ENCODE results near the gene RNASEL.

RNASEL gene

GRCh38 chr1:182588500-182589396 lies at the start of gene RNASEL (continued):
- TF ChIP-seq TSHZ1 (tag by site-specific recombination; IDR thresholded peaks at IDR 0.05; ENCODE audit: borderline replicate concordance) (0 out of 2 replicates have a peak, but pooled peaks have one; percentile 5), ZBTB17 (tag by site-specific recombination; IDR thresholded peaks at IDR 0.05) (peak; percentile 100)

DNA sequence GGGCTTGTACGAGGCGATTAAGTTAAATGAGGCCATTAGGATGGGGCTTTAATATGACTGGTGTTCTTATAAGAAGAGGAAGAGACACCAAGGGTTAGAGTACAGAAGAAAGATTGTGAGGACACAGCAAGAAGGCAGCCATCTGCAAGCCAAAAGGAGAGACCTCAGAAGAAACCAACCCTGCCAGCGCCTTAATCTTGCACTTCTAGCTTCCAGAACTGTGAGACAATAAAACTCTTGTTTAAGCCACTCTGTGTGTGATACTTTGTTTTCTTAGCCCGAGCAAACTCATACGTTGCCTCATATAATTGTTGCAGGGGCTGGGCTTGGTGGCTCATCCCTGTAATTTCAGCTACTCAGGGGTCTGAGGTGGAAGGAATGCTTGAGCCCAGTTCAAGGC lies 48.7 kb upstream of the RNASEL start:
- Histone ChIP-seq H3K4me3 (ENCODE audit: low read depth, low read length) (no peak overlapping the region), H3K4me1 (ENCODE audit: control insufficient read depth, insufficient read depth, low read length) (no peaks in the 10 kb centered on the region; the same call in 1 of the 2 replicates), H3K9me3 (ENCODE audit: control insufficient read depth, insufficient read depth, low read depth, low read length) (no peaks in the 10 kb centered on the region), H3K27ac (ENCODE audit: extremely low read depth, low read depth, low read length) (no peak overlapping the region), H3K36me3 (ENCODE audit: control insufficient read depth in 2 of 2, insufficient read depth in 1 of 2, low read length in 2 of 2) (no peaks in the 10 kb centered on the region)
- POLR2A ChIA-PET = no interaction called here
- TF ChIP-seq TRIM28 (IDR thresholded peaks at IDR 0.05; ENCODE audit: borderline replicate concordance, low read length) (0 out of 2 replicates have a peak, but pooled peaks have one; percentile 42), ZNF510 (tag by site-specific recombination; IDR thresholded peaks at IDR 0.05; ENCODE audit: insufficient replicate concordance) (no peak), OSR2 (tag by site-specific recombination; IDR thresholded peaks at IDR 0.05) (peak; percentile 27; the same call in 1 of the 2 replicates), ZNF548 (tag by site-specific recombination; IDR thresholded peaks at IDR 0.05) (peak; percentile 80)
- CTCF ChIA-PET = interaction anchor here (1.1 kb wide), 1 partner anchor 147 kb away, joined by 3 read pairs; no protein-coding TSS in a partner anchor

- TF ChIP-seq ZNF324 (tag by site-specific recombination; IDR thresholded peaks at IDR 0.05) (no peak), HOXC10 (CRISPR knock-in tag; IDR thresholded peaks at IDR 0.05) (no peak), ZBTB20 (tag by site-specific recombination; IDR thresholded peaks at IDR 0.05) (no peak), ZIC2 (tag by site-specific recombination; IDR thresholded peaks at IDR 0.05) (no peak), ZNF670 (tag by site-specific recombination; IDR thresholded peaks at IDR 0.05; ENCODE audit: low read depth) (no peak), ZNF549 (tag by site-specific recombination; IDR thresholded peaks at IDR 0.05) (no peak), ZNF514 (tag by site-specific recombination; IDR thresholded peaks at IDR 0.05) (no peak)
- Histone ChIP-seq H3K36me3 (ENCODE audit: control insufficient read depth in 2 of 2, insufficient read depth in 1 of 2, low read length in 2 of 2) (no peaks in the 10 kb centered on the region), H3K4me1 (ENCODE audit: control insufficient read depth, insufficient read depth, low read length) (no peaks in the 10 kb centered on the region; the same call in 1 of the 2 replicates), H3K9me3 (ENCODE audit: control insufficient read depth, insufficient read depth, low read depth, low read length) (no peaks in the 10 kb centered on the region), H3K4me3 (ENCODE audit: low read depth, low read length) (no peak overlapping the region), H3K27ac (ENCODE audit: extremely low read depth, low read depth, low read length) (no peak overlapping the region)
- POLR2A ChIA-PET = no interaction called here
- CTCF ChIA-PET = interaction anchor here (0.7 kb wide), 1 partner anchor 136 kb away, joined by 3 read pairs; no protein-coding TSS in a partner anchor
Measured at GRCh38 chr1:182635871-182636270, 46.8 kb upstream of the RNASEL start.

DNA sequence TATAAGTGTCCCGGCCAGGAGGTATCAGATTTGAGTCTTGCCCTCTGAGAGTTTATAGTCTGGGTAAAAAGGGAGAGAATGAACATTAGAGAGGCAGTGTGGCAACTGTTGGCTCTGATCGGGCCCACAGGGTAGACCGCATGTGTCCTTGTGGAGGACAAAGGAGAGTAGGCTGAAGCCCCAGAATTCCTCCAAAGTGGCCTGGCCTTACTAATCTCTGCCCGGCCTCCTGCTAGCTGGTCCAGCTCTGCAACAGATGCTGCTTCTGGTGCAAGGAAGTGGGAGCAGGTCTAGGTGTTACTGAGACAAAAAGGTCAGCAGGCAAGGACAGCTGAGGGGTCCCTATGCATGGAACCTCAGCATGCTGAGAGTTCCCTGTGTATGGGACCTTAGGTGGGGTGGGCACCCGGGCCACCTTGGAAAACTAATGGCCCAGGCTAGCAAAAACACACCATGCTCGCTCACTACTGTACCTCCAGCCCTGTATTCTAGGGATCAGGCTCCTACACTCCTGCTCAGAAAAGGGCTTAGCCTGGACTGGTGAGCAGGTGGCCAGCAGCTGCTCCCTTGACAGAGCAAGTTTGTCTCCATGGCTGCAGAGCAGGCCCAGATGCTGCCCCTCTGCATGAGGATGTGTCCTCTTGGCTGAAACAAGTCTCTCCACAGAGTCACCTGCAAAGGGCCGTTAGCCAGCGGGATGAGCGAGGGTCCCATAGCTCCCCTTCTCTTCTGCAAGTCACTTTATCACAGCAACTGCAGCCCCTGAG lies 45.4 kb upstream of the RNASEL start:
- H3K36me3 ChIP-seq (ENCODE audit: control insufficient read depth in 2 of 2, insufficient read depth in 1 of 2, low read length in 2 of 2) = no peaks in the 10 kb centered on the region
- H3K9me3 ChIP-seq (ENCODE audit: control insufficient read depth, insufficient read depth, low read depth, low read length) = no peaks in the 10 kb centered on the region
- ChIA-PET POLR2A (no interaction called here), CTCF (interaction anchor here (0.7 kb wide), 1 partner anchor 158 kb away, joined by 3 read pairs; no protein-coding TSS in a partner anchor)
- H3K4me1 ChIP-seq (ENCODE audit: control insufficient read depth, insufficient read depth, low read length) = no peaks in the 10 kb centered on the region; the same call in 1 of the 2 replicates
- TF ChIP-seq, protein P1, sequence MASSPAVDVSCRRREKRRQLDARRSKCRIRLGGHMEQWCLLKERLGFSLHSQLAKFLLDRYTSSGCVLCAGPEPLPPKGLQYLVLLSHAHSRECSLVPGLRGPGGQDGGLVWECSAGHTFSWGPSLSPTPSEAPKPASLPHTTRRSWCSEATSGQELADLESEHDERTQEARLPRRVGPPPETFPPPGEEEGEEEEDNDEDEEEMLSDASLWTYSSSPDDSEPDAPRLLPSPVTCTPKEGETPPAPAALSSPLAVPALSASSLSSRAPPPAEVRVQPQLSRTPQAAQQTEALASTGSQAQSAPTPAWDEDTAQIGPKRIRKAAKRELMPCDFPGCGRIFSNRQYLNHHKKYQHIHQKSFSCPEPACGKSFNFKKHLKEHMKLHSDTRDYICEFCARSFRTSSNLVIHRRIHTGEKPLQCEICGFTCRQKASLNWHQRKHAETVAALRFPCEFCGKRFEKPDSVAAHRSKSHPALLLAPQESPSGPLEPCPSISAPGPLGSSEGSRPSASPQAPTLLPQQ (tag by site-specific recombination; IDR thresholded peaks at IDR 0.05) = 0 out of 2 replicates have a peak, but pooled peaks have one; percentile 19
- TF ChIP-seq ZNF221 (tag by site-specific recombination; IDR thresholded peaks at IDR 0.05; ENCODE audit: borderline replicate concordance) (no peak), ZNF2 (tag by site-specific recombination; IDR thresholded peaks at IDR 0.05) (no peak), ZNF701 (tag by site-specific recombination; IDR thresholded peaks at IDR 0.05) (no peak), ZNF600 (tag by site-specific recombination; IDR thresholded peaks at IDR 0.05) (0 out of 2 replicates have a peak, but pooled peaks have one; percentile 17)
- peak overlapping the region; percentile 4; the same call in 1 of the 2 replicates for H3K27ac ChIP-seq (ENCODE audit: extremely low read depth, low read depth, low read length)
- no peak overlapping the region for H3K4me3 ChIP-seq (ENCODE audit: low read depth, low read length)

Data from HEK293 (cell line).